Measurements from ENCODE around the gene NAXE.
"Not testable (repeated sequence)": the region's sequence is repeated elsewhere in the genome, so short reads cannot be mapped to it uniquely, and the experiment has no call there.

Gene NAXE

DNA sequence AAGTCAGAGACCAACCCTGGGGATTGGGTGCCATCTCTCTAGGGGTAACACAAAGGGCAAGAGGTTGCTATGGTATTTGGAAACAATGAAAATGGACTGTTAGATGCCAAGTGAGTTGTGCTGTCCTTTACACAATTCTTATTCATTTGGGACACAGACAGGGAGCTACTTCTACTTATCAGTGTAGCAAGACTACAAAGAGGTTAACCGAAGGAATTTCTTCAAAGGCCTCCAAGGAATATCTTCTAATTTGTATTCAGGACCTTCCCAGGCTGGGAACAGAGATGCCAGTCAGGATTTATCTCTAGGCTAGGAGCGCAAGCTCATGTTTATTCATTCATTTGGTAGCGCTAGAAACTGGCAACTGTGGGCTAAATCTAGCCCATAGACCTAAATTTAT is 2.6 kb downstream of the NAXE start:
- H3K4me3 ChIP-seq (ENCODE audit: low read length), result no peak overlapping the region
- TF ChIP-seq ZNF274 (IDR thresholded peaks at IDR 0.05; ENCODE audit: low read depth, low read length), result no peak

DNA sequence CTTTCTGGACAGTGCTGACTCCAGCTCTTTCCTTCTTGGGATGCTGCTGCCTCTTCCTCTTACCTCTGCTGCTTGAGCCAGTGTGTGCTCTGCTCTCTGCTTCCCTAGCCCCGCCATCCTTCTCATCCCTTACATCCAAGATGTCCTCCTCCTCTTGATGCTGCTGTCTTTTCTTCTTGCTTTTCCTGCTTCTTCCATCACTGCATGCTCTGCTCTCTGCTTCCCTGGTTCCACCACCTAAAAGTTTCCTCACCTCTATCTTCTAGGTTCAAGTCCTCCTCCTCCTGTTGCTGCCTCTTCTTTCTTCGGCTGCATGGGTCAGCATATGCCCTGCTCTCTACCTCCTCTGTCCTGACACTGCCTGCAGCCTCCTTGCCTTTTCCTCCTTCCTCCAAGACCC is 3.4 kb downstream of the NAXE start:
- no peak overlapping the region for H3K4me3 ChIP-seq (ENCODE audit: low read length)
- no peak for TF ChIP-seq ZNF274 (IDR thresholded peaks at IDR 0.05; ENCODE audit: low read depth, low read length)

DNA sequence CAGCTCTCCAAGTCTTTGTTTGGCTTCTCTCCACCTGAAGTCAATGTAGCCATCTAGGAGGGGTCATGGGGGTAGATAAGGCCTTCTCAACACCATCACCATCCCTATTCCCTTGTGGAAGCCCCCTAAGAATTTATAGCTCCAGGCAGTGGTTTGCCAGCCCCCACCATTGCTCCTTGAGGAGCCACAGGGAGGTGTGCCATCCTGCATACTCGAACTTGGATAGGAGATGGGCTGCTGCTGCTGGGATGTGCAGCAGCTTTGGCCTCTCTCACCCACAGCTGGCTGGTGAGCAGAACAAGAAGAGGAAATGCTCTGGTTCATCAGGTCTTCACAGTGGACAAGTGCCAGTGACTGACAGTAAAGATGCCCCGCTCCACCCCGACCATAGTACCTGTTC is 4.8 kb downstream of the NAXE start:
- no peak for TF ChIP-seq ZNF274 (IDR thresholded peaks at IDR 0.05; ENCODE audit: low read depth, low read length)
- H3K4me3 ChIP-seq (ENCODE audit: low read length), result no peak overlapping the region

DNA sequence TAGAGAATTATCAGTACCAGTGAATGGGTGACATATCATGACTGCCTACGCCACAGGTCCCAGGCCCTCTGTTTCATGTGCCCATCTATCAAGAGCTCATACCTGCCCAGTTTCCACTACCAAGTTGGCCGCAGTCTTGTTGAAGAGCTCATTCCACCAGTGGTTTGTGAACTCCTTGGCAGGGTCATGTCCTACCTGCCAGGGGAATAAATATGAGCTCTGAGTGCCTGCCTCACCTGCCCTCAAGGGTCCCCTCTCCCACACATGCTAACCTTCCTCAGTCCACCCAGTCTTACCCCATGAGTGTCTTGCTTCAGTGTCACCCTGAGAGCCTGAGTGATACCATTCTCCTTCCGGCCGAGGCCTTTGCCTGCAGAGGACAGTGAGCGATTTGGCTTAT is 6.5 kb downstream of the NAXE start:
- TF ChIP-seq ZNF274 (IDR thresholded peaks at IDR 0.05; ENCODE audit: low read depth, low read length), result no peak

DNA sequence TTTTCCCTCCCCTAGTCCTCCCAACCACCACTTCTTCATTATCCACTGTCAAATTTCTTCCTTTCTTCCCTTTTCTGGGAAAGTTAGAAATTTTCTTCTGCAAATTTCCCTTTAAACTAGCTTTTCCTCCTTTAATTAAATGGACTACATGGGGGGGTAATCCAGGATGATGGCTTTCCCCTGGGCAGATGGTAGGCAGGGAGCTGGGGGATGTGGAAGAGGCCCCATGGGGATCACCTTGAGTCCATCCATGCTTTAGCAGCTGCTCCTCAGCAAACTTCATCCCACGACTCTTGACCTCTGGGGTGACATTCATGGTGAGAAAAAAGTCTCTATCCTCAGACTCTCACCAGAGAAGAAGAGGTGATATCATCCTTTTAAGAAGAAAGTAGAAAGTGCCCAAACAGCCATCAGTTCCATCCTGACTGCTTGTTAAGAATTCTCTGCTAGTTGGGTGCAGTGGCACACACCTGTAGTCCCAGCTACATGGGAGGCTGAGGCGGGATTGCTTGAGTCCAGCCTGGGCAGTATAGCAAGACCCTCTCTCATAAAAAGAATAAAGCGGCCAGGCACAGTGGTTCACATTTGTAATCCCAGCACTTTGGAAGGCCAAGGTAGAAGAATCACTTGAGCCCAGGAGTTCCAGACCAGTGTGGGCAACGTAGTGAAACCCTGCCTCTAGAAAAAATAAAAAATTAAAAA is 7.3 kb downstream of the NAXE start:
- no peak for TF ChIP-seq ZNF274 (IDR thresholded peaks at IDR 0.05; ENCODE audit: low read depth, low read length)
- H3K4me3 ChIP-seq (ENCODE audit: low read length), result no peak overlapping the region

More for the DNA sequence above, 6.5 kb downstream of the NAXE start:
- no peak overlapping the region for H3K4me3 ChIP-seq (ENCODE audit: low read length)

DNA sequence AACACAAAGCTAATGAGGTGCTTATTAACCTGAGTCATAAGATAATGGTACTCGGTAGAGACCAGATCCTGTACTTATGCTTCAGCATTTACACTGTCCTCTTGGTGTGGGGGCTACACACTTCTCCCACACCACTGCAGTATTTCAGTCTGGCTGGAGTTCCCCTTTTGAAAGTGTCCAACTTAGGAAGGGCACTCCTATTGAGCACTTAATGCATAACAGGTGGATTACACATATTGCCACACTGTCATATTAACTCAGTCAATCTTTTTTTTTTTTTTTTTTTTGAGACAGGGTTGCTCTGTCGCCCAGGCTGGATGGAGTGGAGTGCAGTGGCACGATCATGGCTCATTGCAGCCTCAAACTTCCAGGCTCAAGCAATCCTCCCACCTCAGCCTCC is 8.2 kb downstream of the NAXE start:
- peak overlapping the region; percentile 87; the same call in 1 of the 2 replicates for H3K4me3 ChIP-seq (ENCODE audit: low read length)

DNA sequence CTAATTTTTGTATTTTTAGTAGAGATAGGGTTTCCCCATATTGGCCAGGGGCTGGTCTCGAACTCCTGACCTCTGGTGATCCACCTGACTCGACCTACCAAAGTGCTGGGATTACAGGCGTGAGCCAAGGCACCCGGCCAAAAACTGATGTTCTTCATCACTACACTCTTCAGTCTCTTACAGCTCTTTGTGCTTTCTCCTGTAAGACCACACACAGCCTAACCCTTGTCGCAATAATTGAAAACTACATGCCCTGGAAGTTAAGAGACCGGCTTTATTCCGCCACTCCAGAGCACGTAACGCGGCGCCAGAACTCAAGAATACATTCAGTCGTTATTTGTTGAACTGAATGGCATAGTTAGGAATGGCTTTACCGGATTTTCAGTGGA is 9.2 kb downstream of the NAXE start:
- no peak for TF ChIP-seq ZNF274 (IDR thresholded peaks at IDR 0.05; ENCODE audit: low read depth, low read length)
- H3K4me3 ChIP-seq (ENCODE audit: low read length), result peak overlapping the region; percentile 87

More for the DNA sequence above, 8.2 kb downstream of the NAXE start:
- no peak for TF ChIP-seq ZNF274 (IDR thresholded peaks at IDR 0.05; ENCODE audit: low read depth, low read length)

DNA sequence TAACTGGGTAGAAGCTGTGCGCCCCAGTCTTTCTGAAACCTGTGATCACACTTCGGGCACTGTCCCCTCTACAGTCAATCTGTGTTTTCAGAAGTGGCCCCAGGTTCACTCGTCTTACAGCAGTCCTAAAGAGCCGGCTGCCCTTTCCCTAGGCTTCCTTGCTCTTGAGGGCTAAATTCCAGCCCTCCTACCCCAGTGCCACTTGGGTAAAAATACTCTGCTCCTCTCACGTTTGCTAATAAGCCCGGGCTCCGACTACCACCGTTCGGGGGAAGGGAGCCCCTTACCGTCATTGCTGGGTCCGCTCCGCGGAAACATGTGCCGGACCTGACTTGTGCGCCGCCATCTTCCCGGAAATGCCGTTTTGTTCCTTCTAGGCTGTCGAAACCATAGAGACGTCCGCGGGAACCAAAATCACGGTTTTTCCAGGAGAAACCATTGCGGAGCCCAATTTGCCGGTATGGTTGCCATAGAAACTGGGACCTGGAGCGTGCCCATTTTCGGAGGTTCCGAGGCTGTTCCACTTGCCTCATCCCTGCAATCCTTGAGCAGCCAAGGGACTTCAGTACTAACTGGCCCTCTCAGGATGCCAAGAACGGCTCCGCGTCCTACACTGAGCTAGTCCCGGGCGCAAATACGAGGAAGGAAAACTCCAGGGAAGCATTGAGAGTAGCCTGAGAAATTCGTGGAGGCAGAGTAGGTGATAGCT is 9.7 kb downstream of the NAXE start, which contains the start of gene GPATCH4:
TSS of gene GPATCH4 (minus strand) at position 358 of the 709 bp plus-strand sequence.
- H3K4me3 ChIP-seq (ENCODE audit: low read length), result peak within 1 kb of the TSS; percentile 87
- no peak for TF ChIP-seq ZNF274 (IDR thresholded peaks at IDR 0.05; ENCODE audit: low read depth, low read length)

DNA sequence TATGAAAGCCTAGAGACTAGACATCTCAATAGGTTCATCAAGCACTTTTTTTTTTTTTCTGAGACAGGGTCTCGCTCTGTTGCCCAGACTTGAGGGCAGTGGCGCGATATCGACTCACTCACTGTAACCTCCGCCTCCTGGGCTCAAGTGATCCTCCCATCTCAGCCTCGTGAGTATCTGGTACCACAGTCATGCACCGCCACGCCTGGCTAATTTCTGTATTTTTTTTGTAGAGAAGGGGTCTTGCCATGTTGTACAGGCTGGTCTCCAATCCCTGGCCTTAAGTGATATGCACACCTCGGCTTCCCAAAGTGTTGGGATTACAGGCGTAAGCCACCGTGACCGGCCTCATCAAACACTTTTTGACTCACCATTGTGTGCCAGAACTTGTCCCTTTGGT is 10.3 kb downstream of the NAXE start:
- no peak for TF ChIP-seq ZNF274 (IDR thresholded peaks at IDR 0.05; ENCODE audit: low read depth, low read length)
- peak overlapping the region; percentile 87 for H3K4me3 ChIP-seq (ENCODE audit: low read length)

DNA sequence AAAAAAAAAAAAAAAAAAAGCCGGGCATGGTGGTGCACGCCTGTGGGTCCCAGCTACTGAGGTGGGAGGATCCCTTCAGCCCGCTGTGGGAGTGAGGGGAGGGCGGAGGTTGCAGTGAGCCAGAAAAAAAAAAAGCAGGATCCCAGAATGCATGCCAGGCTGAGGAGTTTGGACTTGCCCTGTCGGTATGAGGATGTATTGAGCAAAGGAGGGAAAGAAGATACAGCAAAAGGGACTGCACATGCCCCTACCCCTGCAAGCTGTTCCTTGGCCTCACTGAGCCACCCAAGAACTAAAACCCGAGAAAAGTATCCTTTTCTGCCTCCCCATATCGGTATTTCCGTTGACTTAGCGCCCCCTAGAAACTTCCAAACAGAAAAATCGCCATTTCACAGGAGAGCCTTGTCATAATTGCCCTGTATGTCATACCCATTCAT is 11.0 kb downstream of the NAXE start:
- no peak for TF ChIP-seq ZNF274 (IDR thresholded peaks at IDR 0.05; ENCODE audit: low read depth, low read length)

DNA sequence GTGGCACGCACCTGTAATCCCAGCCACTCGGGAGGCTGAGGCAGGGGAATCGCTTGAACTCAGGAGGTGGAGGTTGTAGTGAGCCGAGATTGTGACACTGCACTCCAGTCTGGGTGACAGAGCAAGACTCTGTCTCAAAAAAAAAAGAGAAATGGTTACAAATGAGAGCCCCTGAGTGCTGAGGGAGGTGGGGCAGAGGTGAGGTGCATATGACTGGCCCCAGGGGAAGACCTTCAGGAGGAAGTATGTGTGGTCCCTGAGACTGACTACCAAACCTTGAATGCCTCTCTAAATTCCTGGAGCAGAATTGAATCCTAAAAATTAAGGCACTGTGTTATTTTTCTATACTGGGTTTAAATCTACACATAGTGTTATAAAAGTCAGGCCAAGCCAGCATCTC is 15.8 kb downstream of the NAXE start:
- not testable (repeated sequence) for H3K4me3 ChIP-seq (ENCODE audit: low read length)

More for the DNA sequence above, 11.0 kb downstream of the NAXE start:
- H3K4me3 ChIP-seq (ENCODE audit: low read length), result no peak overlapping the region

DNA sequence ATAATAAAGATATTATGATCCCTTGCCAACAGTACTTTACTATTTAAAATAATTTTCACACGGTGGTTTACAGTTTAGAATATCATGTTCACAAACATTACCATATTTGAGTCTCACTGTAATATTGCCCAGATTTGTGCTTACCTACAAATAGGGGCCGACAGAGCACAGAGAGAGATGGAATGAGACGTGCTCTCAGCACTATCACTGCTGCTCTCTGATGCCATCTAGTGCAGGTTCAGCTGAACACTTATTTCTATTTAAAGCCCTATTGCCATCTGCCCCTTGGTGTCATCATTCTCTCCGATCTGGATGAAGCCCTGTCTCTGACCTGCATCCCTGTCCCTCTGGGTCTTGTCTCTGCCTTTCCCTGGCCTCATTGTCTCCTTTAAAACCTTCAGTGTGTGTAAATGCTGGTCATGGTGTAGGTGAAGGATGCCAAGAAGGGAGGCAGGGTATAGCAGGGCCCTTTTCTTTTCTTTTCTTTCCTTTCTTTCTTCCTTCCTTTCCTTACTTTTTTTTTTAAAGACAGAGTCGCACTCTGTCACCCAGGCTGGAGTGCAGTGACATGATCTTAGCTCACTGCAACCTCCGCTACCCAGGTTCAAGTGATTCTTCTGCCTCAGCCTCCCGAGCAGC is 16.6 kb downstream of the NAXE start:
- H3K4me3 ChIP-seq (ENCODE audit: low read length), result no peak overlapping the region

DNA sequence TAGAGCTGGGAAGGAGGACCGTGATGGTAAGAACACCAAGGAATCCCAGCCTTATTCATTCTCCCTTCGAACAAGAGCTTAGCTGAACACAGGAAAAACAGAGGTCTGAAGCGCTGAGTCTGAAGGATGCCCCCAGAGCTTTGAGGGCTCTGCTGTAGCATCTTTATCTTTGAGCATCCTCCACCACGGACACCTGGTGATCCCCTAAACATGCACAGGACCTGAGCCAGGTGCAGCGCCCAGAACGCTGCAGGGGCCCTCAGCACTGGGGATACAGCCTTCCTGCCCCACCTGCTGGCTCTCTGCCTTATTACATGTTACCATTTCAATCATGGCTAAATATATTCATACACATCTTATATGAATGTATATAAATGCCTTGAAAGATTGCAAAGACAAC is 17.4 kb downstream of the NAXE start:
- no peak for TF ChIP-seq ZNF274 (IDR thresholded peaks at IDR 0.05; ENCODE audit: low read depth, low read length)
- H3K4me3 ChIP-seq (ENCODE audit: low read length), result no peak overlapping the region

More for the DNA sequence above, 16.6 kb downstream of the NAXE start:
- no peak for TF ChIP-seq ZNF274 (IDR thresholded peaks at IDR 0.05; ENCODE audit: low read depth, low read length)

DNA sequence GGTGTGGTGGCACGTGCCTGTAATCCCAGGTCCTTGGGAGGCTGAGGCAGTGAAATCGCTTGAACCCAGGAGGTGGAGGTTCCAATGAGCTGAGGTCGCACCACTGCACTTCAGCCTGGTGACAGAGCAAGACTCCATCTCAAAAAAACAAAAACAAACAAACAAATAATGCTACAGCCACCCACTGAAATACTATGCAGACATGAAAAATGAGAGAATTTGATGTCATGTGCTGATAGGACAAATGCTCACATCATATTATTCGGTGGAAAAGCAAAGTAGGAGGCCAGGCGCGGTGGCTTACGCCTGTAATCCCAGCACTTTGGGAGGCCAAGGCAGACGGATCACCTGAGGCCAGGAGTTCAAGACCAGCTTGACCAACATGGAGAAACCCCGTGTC is 18.5 kb downstream of the NAXE start:
- H3K4me3 ChIP-seq (ENCODE audit: low read length), result not testable (repeated sequence)

DNA sequence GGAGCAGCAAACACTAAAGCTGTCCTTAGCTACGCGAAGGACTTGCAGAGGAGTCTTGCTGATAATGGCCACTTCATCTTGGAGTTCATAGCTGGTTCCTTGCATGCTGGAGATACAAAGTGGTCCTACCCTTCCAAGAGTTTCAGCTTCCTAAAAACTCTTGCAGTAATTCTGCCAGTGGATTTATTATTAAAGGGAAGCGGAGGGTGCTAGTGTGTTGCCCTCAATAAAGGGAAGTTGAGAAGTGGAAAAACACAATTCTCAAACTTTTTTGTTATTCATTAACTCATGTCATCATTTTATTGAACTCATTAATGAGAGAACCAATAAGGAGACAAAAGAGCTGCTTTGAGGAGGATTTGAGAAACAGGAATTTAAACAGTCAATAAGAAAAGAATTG is 21.1 kb downstream of the NAXE start:
- no peak for TF ChIP-seq ZNF274 (IDR thresholded peaks at IDR 0.05; ENCODE audit: low read depth, low read length)
- no peak overlapping the region for H3K4me3 ChIP-seq (ENCODE audit: low read length)
